IMR-90 (cell line): ENCODE results near the gene ZNF276. TPM values are rescaled to one million over a fixed set of nuclear protein-coding genes. Genes with fewer than 3 reads are reported as not detected.
"Not testable (repeated sequence)": the region's sequence is repeated elsewhere in the genome, so short reads cannot be mapped to it uniquely, and the experiment has no call there.

Source experiments
- ATAC-seq: fragments of 200-7000 bp; cut with Tn5 transposase; 2 replicates; pipeline ENCODE4 v1.9.1; 2020; ENCODE audit warnings: low read depth, mild to moderate bottlenecking, moderate library complexity
- BruUV-seq: library from RNA; stranded (reverse); fragments of 400-500 nt; replicated peaks from 2 replicates; lab custom pipeline; 2021; lab: Mats Ljungman, UMichigan
- CTCF ChIA-PET: fragments of 300-600 bp; formaldehyde crosslinking; extraction: SDS; loops from one replicate; lab custom pipeline; 2021; ENCODE audit warnings: antibody characterized with exemption; lab: Yijun Ruan, JAX
- POLR2A ChIA-PET: fragments of 300-600 bp; sonication (Branson Sonifier 250); formaldehyde crosslinking; loops from one replicate; lab custom pipeline; 2022; ENCODE audit warnings: antibody characterized with exemption; ENCODE audit not compliant: unreplicated experiment; lab: Charles Lee
- DNase-seq: peaks from one replicate; pipeline ENCODE4 v3.0.0; 2013
- H2AFZ ChIP-seq: replicated peaks from 2 replicates; pipeline ENCODE3; 2013; ENCODE audit warnings: low read length, mild to moderate bottlenecking; ENCODE audit not compliant: poor library complexity
- H2AK5ac ChIP-seq: 2 replicates; pipeline ENCODE4 v1.6.1; 2013; ENCODE audit warnings: low read depth, low read length, inconsistent platforms
- H2AK9ac ChIP-seq: replicated peaks from 2 replicates; pipeline ENCODE3; 2013; ENCODE audit warnings: mild to moderate bottlenecking, low read depth, low read length, moderate library complexity; ENCODE audit not compliant: poor library complexity
- H2BK120ac ChIP-seq: 2 replicates; pipeline ENCODE4 v1.6.1; 2013; ENCODE audit warnings: low read depth, low read length, inconsistent platforms
- H2BK15ac ChIP-seq: 3 replicates; pipeline ENCODE4 v1.6.1; 2013; ENCODE audit warnings: low read depth, low read length, inconsistent platforms
- H2BK20ac ChIP-seq: 2 replicates; pipeline ENCODE4 v1.6.1; 2013; ENCODE audit warnings: low read depth, mild to moderate bottlenecking, inconsistent platforms, low read length, moderate library complexity
- H2BK5ac ChIP-seq: 2 replicates; pipeline ENCODE4 v1.6.1; 2013; ENCODE audit warnings: mild to moderate bottlenecking, low read depth, low read length, inconsistent platforms; ENCODE audit not compliant: poor library complexity, severe bottlenecking
- H3K14ac ChIP-seq: replicated peaks from 2 replicates; pipeline ENCODE4 v1.6.1; 2013; ENCODE audit warnings: low read depth, low read length, inconsistent platforms
- H3K18ac ChIP-seq: 2 replicates; pipeline ENCODE4 v1.6.1; 2013; ENCODE audit warnings: low read depth, low read length, control low read depth
- H3K23ac ChIP-seq: 2 replicates; pipeline ENCODE4 v1.6.1; 2013; ENCODE audit warnings: low read depth, low read length, inconsistent platforms
- H3K27ac ChIP-seq: 2 replicates; pipeline ENCODE4 v1.5.1; 2013; ENCODE audit warnings: mild to moderate bottlenecking, control low read depth, low read length; ENCODE audit not compliant: insufficient read depth
- H3K27me3 ChIP-seq: 2 replicates; pipeline ENCODE4 v1.6.1; 2013; ENCODE audit warnings: low read length; ENCODE audit not compliant: control insufficient read depth, insufficient read depth
- H3K36me3 ChIP-seq: 2 replicates; pipeline ENCODE4 v1.6.1; 2013; ENCODE audit warnings: low read length, mixed read lengths; ENCODE audit not compliant: control insufficient read depth, insufficient read depth
- H3K4ac ChIP-seq: 2 replicates; pipeline ENCODE4 v1.6.1; 2013; ENCODE audit warnings: low read depth, low read length, inconsistent platforms
- H3K4me1 ChIP-seq: 2 replicates; pipeline ENCODE4 v1.6.1; 2013; ENCODE audit warnings: low read length, mixed read lengths; ENCODE audit not compliant: control insufficient read depth, insufficient read depth
- H3K4me2 ChIP-seq: 2 replicates; pipeline ENCODE4 v1.6.1; 2013; ENCODE audit warnings: low read depth, mild to moderate bottlenecking, control low read depth, low read length, moderate library complexity
- H3K4me3 ChIP-seq: 2 replicates; pipeline ENCODE4 v1.5.1; 2013; ENCODE audit warnings: low read depth, mild to moderate bottlenecking, control low read depth, low read length, moderate library complexity; ENCODE audit not compliant: insufficient read depth
- H3K56ac ChIP-seq: 2 replicates; pipeline ENCODE4 v1.6.1; 2013; ENCODE audit warnings: low read length, inconsistent platforms; ENCODE audit not compliant: insufficient read depth; ENCODE audit errors: extremely low read depth
- H3K79me1 ChIP-seq, 2 experiments: 2 replicates each; pipeline ENCODE4 v1.6.1; 2013; ENCODE audit warnings: low read length in 2 of 2, inconsistent platforms in 1 of 2, low read depth in 1 of 2
- H3K9ac ChIP-seq: 2 replicates; pipeline ENCODE4 v1.6.1; 2013; ENCODE audit warnings: low read depth, low read length, control low read depth
- H3K9me1 ChIP-seq: 2 replicates; pipeline ENCODE4 v1.6.1; 2013; ENCODE audit warnings: low read length, inconsistent platforms; ENCODE audit not compliant: insufficient read depth
- H3K9me3 ChIP-seq: 2 replicates; pipeline ENCODE4 v1.6.1; 2013; ENCODE audit warnings: low read length; ENCODE audit not compliant: control insufficient read depth, insufficient read depth
- H4K20me1 ChIP-seq: 2 replicates; pipeline ENCODE4 v1.6.1; 2013; ENCODE audit warnings: low read length, inconsistent platforms; ENCODE audit not compliant: insufficient read depth
- H4K5ac ChIP-seq: 2 replicates; pipeline ENCODE4 v1.6.1; 2013; ENCODE audit warnings: mild to moderate bottlenecking, low read depth, low read length, control low read depth
- H4K8ac ChIP-seq, 2 experiments: 2 replicates each; pipeline ENCODE4 v1.6.1; 2013; ENCODE audit warnings: low read depth in 2 of 2, low read length in 2 of 2, control low read depth in 1 of 2, inconsistent platforms in 1 of 2
- H4K91ac ChIP-seq: 2 replicates; pipeline ENCODE4 v1.6.1; 2013; ENCODE audit warnings: low read depth, low read length, inconsistent platforms; ENCODE audit not compliant: insufficient read depth
- WGBS, 2 experiments: methylation state at CpG; one replicate each; pipeline versions ENCODE4 v1.1.5 to v1.1.7; 2013; ENCODE audit warnings: missing lambda C conversion rate in 2 of 2; ENCODE audit not compliant: insufficient read length in 1 of 2; ENCODE audit errors: extremely low coverage in 2 of 2; 5-methylcytosine and 5-hydroxymethylcytosine counted together
- dilution Hi-C: fragments of 300-500 bp; cut with HindIII; formaldehyde crosslinking; loops from one replicate; pipeline ENCODE4 v1.14.3; 2018; ENCODE audit warnings: low sequenced_read_pairs; ENCODE audit not compliant: unreplicated experiment
- in situ Hi-C: fragments of 300-500 bp; cut with MboI; formaldehyde crosslinking; loops from 3 replicates; pipeline ENCODE4 v1.14.3; 2019; ENCODE audit warnings: low sequenced_read_pairs, inconsistent platforms, mixed read lengths
- intact Hi-C: fragments of 100-400 bp; cut with micrococcal nuclease; formaldehyde crosslinking; loops from 2 replicates; pipeline ENCODE4 v1.10.0; 2022
- polyA plus RNA-seq, 3 experiments: library from polyadenylated mRNA; depleted of rRNA; stranded (reverse); fragments of >200 nt; gene quantifications; 2 replicates each; pipeline ENCODE4 v1.2.3, GENCODE V29; 2012; ENCODE audit warnings: low replicate concordance in 1 of 3
- total RNA-seq: library from RNA; depleted of rRNA; stranded (reverse); fragments of >200 nt; gene quantifications from 2 replicates; pipeline ENCODE4 v1.2.3, GENCODE V29; 2012

The ZNF276 gene
- total and polyA plus RNA-seq, 2 of the 4 experiments (the other 2 are of a cell fraction), result 4.1 to 18.6 TPM

- ATAC-seq, H4K5ac ChIP-seq, H2AFZ ChIP-seq, H3K4me3 ChIP-seq, DNase-seq, H3K4me2 ChIP-seq, H3K4me1 ChIP-seq, H3K9me3 ChIP-seq, H3K27ac ChIP-seq, H3K27me3 ChIP-seq, H3K36me3 ChIP-seq, H4K91ac ChIP-seq, H2BK20ac ChIP-seq, H3K4ac ChIP-seq, H2AK5ac ChIP-seq, H2BK15ac ChIP-seq, intact Hi-C loops, H3K56ac ChIP-seq, H4K8ac ChIP-seq, H3K23ac ChIP-seq, H4K20me1 ChIP-seq, POLR2A ChIA-PET, BruUV-seq, H3K9me1 ChIP-seq, dilution Hi-C loops, H3K18ac ChIP-seq, in situ Hi-C loops, H2BK120ac ChIP-seq, H2BK5ac ChIP-seq, H3K14ac ChIP-seq, H2AK9ac ChIP-seq, H3K79me1 ChIP-seq, H3K9ac ChIP-seq: not testable (repeated sequence)
- CTCF ChIA-PET, result interaction anchor here (0.6 to 1.0 kb wide), 2 partner anchors 15 to 72 kb away, joined by 3 read pairs; partner anchors contain the start of gene CDK10
- no CpG with 5 or more reads among the region's 4 CpGs for WGBS, 2 experiments
These were observed 49.8 kb upstream of the ZNF276 start for GRCh38 chr16:89671565-89671964.
